HEK293T (cell line): ENCODE measurements around the gene OCA2.

ENCODE experiments used
- ARNT ChIP-seq: fragments of 450-650 bp; IDR thresholded peaks from 2 replicates; pipeline ENCODE4 v1.6.1; 2017; ENCODE audit warnings: mild to moderate bottlenecking
- BHLHE40 ChIP-seq: fragments of 450-650 bp; IDR thresholded peaks from 2 replicates; pipeline ENCODE4 v1.6.1; 2016; ENCODE audit warnings: mild to moderate bottlenecking, moderate library complexity, borderline replicate concordance
- FOXA1 ChIP-seq: fragments of 450-650 bp; IDR thresholded peaks from 2 replicates; pipeline ENCODE4 v1.6.1; 2016; ENCODE audit warnings: mild to moderate bottlenecking
- FOXK2 ChIP-seq: fragments of 450-650 bp; IDR thresholded peaks from 2 replicates; pipeline ENCODE4 v1.6.1; 2016; ENCODE audit warnings: mild to moderate bottlenecking
- FOXM1 ChIP-seq: fragments of 450-650 bp; IDR thresholded peaks from 2 replicates; pipeline ENCODE4 v1.6.1; 2017; ENCODE audit warnings: mild to moderate bottlenecking, borderline replicate concordance
- HDGF ChIP-seq: fragments of 450-650 bp; IDR thresholded peaks from 2 replicates; pipeline ENCODE4 v1.6.1; 2017; ENCODE audit warnings: antibody characterized with exemption, borderline replicate concordance
- L3MBTL2 ChIP-seq: fragments of 450-650 bp; conservative IDR thresholded peaks from 2 replicates; pipeline ENCODE4 v1.6.1; 2016; ENCODE audit warnings: mild to moderate bottlenecking
- SP1 ChIP-seq: fragments of 450-650 bp; IDR thresholded peaks from 2 replicates; pipeline ENCODE4 v1.6.1; 2017
- TARDBP ChIP-seq: fragments of 450-650 bp; IDR thresholded peaks from 2 replicates; pipeline ENCODE4 v1.6.1; 2016
- ZNF384 ChIP-seq: fragments of 450-650 bp; IDR thresholded peaks from 2 replicates; pipeline ENCODE4 v1.6.1; 2016
- TF ChIP-seq, protein P1 (sequence below): fragments of 450-650 bp; IDR thresholded peaks from 2 replicates; pipeline ENCODE4 v1.6.1; 2016

DNA sequence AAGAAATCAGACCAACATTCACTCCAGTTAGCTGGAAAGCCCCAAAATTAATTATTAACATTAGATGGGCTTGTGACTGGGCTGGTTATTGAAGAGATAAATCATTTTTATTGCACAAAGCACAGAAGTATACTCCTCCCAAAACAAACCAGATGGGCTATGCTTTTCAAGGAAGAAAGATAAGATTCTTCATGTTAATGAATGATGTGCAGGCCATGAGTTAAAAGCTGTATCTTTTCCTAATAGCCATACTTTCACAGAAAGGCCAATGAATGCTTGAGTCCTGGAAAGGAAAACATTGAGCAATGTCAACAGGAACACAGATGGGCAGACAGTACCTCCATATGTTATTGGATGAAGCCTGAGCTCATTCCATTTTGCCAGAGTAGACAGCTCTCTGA, 55.4 kb downstream of the OCA2 start:
- TF ChIP-seq BHLHE40 (no peak), ARNT (no peak), HDGF (no peak), FOXM1 (no peak), TARDBP (no peak), L3MBTL2 (no peak), SP1 (no peak), FOXA1 (no peak), ZNF384 (no peak), FOXK2 (no peak)
- TF ChIP-seq, protein P1, sequence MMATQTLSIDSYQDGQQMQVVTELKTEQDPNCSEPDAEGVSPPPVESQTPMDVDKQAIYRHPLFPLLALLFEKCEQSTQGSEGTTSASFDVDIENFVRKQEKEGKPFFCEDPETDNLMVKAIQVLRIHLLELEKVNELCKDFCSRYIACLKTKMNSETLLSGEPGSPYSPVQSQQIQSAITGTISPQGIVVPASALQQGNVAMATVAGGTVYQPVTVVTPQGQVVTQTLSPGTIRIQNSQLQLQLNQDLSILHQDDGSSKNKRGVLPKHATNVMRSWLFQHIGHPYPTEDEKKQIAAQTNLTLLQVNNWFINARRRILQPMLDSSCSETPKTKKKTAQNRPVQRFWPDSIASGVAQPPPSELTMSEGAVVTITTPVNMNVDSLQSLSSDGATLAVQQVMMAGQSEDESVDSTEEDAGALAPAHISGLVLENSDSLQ = no peak
